Muscle layer of colon (tissue), 2 donors: Measurements from ENCODE around the gene GIMD1.

Experiments
- H3K27ac ChIP-seq: one replicate; pipeline ENCODE4 v1.7.0; 2013; ENCODE audit warnings: low read depth, mild to moderate bottlenecking, low read length, moderate library complexity
- H3K27me3 ChIP-seq, 2 donors: one replicate each; pipeline ENCODE4 v1.7.0; 2013; ENCODE audit warnings: low read length in 2 of 2, mild to moderate bottlenecking in 2 of 2; ENCODE audit not compliant: insufficient read depth in 2 of 2, control insufficient read depth in 1 of 2
- H3K36me3 ChIP-seq: one replicate; pipeline ENCODE4 v1.7.0; 2013; ENCODE audit warnings: mild to moderate bottlenecking, low read length; ENCODE audit not compliant: insufficient read depth
- H3K4me1 ChIP-seq: one replicate; pipeline ENCODE4 v1.7.0; 2013; ENCODE audit warnings: mild to moderate bottlenecking, low read length; ENCODE audit not compliant: insufficient read depth
- H3K4me3 ChIP-seq, 2 donors: one replicate each; pipeline ENCODE4 v1.7.0; 2013; ENCODE audit warnings: low read length in 2 of 2, low read depth in 1 of 2, mild to moderate bottlenecking in 1 of 2, moderate library complexity in 1 of 2
- H3K9ac ChIP-seq: one replicate; pipeline ENCODE4 v1.7.0; 2013; ENCODE audit warnings: low read length
- H3K9me3 ChIP-seq: one replicate; pipeline ENCODE4 v1.7.0; 2013; ENCODE audit warnings: mild to moderate bottlenecking, low read length
- donor health status: abdominal sarcoma.
- donor health status: Adenocarcinoma of cecum.

GIMD1 gene

GRCh38 chr4:106344647-106344970, 24.0 kb downstream of the GIMD1 start:
- no peak overlapping the region for H3K9ac ChIP-seq
- H3K4me3 ChIP-seq = no peak overlapping the region
- H3K27me3 ChIP-seq = no peaks in the 10 kb centered on the region
- H3K27ac ChIP-seq = no peak overlapping the region
- no peaks in the 10 kb centered on the region for H3K9me3 ChIP-seq
- peaks cover 6% of the 10 kb centered on the region for H3K4me1 ChIP-seq
- H3K36me3 ChIP-seq = peaks cover 9% of the 10 kb centered on the region

DNA sequence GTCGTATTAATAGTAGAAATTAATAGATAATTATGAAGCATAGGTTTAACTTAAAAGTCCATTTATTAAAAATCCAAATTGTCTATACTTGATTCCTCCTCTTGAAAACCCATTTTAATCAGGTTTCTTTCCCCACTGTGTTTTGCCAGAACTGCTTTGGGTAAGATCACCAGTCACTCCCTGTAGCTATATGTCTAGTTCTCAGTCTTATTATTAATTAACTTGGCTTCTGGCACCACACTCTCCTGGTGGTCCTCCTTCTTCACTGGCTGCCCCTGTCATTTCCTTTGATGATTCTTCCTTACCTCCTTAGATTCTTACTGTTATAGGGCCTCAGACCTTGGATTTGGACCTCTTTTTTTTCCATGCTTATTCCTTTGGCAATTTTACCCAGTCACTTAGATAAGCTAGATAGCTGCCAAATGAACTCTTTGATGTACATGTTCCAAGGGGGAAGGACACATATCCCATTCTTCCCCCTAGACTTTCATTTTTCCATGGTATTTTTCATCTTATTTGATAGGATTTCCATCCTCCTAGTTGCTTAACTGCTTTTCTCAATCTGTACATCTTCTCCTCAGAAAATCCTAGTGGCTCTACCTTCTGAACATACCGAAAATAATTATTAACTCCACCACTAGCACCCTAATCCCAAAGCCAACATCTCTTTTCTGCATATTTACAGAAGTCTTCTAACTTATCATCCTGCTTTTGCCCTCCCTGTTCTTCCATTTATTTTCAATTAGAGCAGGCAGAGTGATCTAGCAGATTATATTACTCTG, 24.5 kb downstream of the GIMD1 start:
- Histone ChIP-seq H3K36me3 (peaks cover 9% of the 10 kb centered on the region), H3K4me3 (no peak overlapping the region), H3K4me1 (peaks cover 6% of the 10 kb centered on the region), H3K9ac (no peak overlapping the region), H3K27me3 (no peaks in the 10 kb centered on the region), H3K27ac (no peak overlapping the region), H3K9me3 (no peaks in the 10 kb centered on the region)

DNA sequence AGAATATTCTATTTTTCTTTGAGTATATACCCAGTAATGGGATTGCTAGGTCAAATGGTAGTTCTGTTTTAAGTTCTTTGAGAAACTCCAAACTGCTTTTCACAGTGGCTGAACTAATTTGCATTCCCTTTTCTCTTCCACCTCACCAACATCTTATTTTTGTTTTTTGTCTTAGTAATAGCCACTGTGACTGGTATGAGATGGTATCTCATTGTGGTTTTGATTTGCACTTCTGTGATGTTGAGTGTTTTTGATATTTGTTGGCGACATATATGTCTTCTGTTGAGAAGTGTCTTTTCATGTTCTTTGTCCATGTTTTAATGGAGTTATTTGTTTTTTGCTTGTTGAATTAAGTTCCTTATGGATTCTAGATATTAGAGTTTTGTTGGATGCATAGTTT, 27.8 kb downstream of the GIMD1 start:
- H3K9ac ChIP-seq = no peak overlapping the region
- peaks cover 29% of the 10 kb centered on the region for H3K36me3 ChIP-seq
- no peak overlapping the region for H3K27ac ChIP-seq
- H3K9me3 ChIP-seq = no peaks in the 10 kb centered on the region
- peaks cover 6% of the 10 kb centered on the region for H3K4me1 ChIP-seq
- H3K4me3 ChIP-seq = no peak overlapping the region
- no peaks in the 10 kb centered on the region for H3K27me3 ChIP-seq

GRCh38 chr4:106339431-106339830, 29.1 kb downstream of the GIMD1 start:
- H3K27ac ChIP-seq = no peak overlapping the region
- no peak overlapping the region for H3K4me3 ChIP-seq
- H3K9me3 ChIP-seq = no peaks in the 10 kb centered on the region
- peaks cover 2% of the 10 kb centered on the region for H3K4me1 ChIP-seq
- no peak overlapping the region for H3K9ac ChIP-seq
- no peaks in the 10 kb centered on the region for H3K27me3 ChIP-seq
- H3K36me3 ChIP-seq = peaks cover 33% of the 10 kb centered on the region

GRCh38 chr4:106338671-106339070, 29.9 kb downstream of the GIMD1 start:
- H3K9me3 ChIP-seq = no peaks in the 10 kb centered on the region
- H3K27me3 ChIP-seq = no peaks in the 10 kb centered on the region
- H3K36me3 ChIP-seq = peaks cover 39% of the 10 kb centered on the region
- no peaks in the 10 kb centered on the region for H3K4me1 ChIP-seq
- no peak overlapping the region for H3K4me3 ChIP-seq
- no peak overlapping the region for H3K27ac ChIP-seq
- no peak overlapping the region for H3K9ac ChIP-seq

DNA sequence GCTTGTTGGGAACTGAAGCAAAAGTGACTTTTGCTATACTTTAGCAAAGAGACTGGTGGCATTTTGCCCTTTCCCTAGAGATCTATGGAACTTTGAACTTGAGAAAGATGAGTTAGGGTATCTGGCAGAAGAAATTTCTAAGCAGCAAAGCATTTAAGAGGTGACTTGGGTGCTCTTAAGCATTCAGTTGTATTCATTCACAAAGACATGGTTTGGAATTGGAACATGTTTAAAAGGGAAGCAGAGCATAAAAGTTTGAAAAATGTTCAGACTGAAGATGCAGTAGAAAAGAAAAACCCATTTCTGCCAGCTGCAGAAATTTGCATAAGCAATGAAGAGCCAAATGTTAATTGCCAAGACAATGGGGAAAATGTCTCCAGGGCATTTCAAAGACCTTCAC, 30.7 kb downstream of the GIMD1 start:
- H3K4me1 ChIP-seq = no peaks in the 10 kb centered on the region
- no peaks in the 10 kb centered on the region for H3K27me3 ChIP-seq
- H3K9ac ChIP-seq = no peak overlapping the region
- peaks cover 44% of the 10 kb centered on the region for H3K36me3 ChIP-seq
- no peaks in the 10 kb centered on the region for H3K9me3 ChIP-seq
- H3K4me3 ChIP-seq = no peak overlapping the region
- H3K27ac ChIP-seq = no peak overlapping the region

GRCh38 chr4:106336618-106337017, 32.0 kb downstream of the GIMD1 start:
- H3K4me3 ChIP-seq = no peak overlapping the region
- no peak overlapping the region for H3K9ac ChIP-seq
- H3K27ac ChIP-seq = no peak overlapping the region
- no peaks in the 10 kb centered on the region for H3K27me3 ChIP-seq
- H3K9me3 ChIP-seq = no peaks in the 10 kb centered on the region
- H3K36me3 ChIP-seq = peaks cover 51% of the 10 kb centered on the region
- no peaks in the 10 kb centered on the region for H3K4me1 ChIP-seq

DNA sequence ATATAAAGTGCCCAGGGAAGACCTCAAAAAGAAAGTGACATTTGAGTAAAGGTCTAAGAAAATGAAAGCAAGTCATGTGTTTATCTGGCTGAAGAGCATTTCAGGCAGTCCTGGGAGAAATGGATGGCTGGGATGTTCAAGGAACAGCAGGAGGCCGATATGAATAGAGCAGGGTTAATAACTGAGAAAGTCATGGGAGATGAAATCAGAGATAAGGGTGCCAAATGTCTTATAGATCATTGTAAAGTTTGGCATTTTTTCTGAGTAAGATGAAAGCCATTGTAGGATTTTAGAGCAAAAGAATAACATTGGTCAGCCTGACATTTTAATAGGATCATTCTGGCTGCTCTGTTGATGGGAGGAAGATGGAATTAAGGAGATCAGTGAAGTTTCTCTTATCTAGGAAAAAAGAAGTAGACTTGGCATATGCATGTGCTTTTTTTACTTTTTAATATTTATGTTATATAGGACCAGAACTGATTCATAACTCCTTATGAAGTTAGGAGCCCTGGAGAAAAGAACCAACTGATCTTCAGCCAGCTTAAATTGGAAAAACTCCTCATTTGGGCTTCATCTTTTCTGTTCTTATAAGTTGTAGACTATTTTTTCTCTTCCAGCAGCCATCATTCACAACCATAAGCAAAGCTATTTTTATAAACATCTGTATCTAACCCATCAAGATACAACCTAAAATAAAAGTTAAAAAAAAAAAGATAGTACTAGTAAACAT, 33.7 kb downstream of the GIMD1 start:
- H3K4me1 ChIP-seq = no peaks in the 10 kb centered on the region
- H3K9ac ChIP-seq = no peak overlapping the region
- no peaks in the 10 kb centered on the region for H3K9me3 ChIP-seq
- peaks cover 59% of the 10 kb centered on the region for H3K36me3 ChIP-seq
- no peak overlapping the region for H3K4me3 ChIP-seq
- no peak overlapping the region for H3K27ac ChIP-seq
- no peaks in the 10 kb centered on the region for H3K27me3 ChIP-seq

- no peaks in the 10 kb centered on the region for H3K9me3 ChIP-seq
- no peak overlapping the region for H3K27ac ChIP-seq
- H3K9ac ChIP-seq = no peak overlapping the region
- H3K36me3 ChIP-seq = peaks cover 64% of the 10 kb centered on the region
- no peaks in the 10 kb centered on the region for H3K27me3 ChIP-seq
- no peak overlapping the region for H3K4me3 ChIP-seq
- H3K4me1 ChIP-seq = no peaks in the 10 kb centered on the region
Measured at GRCh38 chr4:106333186-106333585, 35.4 kb downstream of the GIMD1 start.

GRCh38 chr4:106329041-106329618, 39.4 kb downstream of the GIMD1 start:
- no peak overlapping the region for H3K9ac ChIP-seq
- H3K9me3 ChIP-seq = no peaks in the 10 kb centered on the region
- no peaks in the 10 kb centered on the region for H3K4me1 ChIP-seq
- H3K27ac ChIP-seq = no peak overlapping the region
- no peaks in the 10 kb centered on the region for H3K27me3 ChIP-seq
- H3K36me3 ChIP-seq = peaks cover 56% of the 10 kb centered on the region
- H3K4me3 ChIP-seq = no peak overlapping the region

GRCh38 chr4:106325800-106326199, 42.8 kb downstream of the GIMD1 start:
- H3K4me1 ChIP-seq = no peaks in the 10 kb centered on the region
- peaks cover 33% of the 10 kb centered on the region for H3K36me3 ChIP-seq
- H3K9ac ChIP-seq = no peak overlapping the region
- H3K9me3 ChIP-seq = no peaks in the 10 kb centered on the region
- no peak overlapping the region for H3K4me3 ChIP-seq
- H3K27ac ChIP-seq = no peak overlapping the region
- H3K27me3 ChIP-seq = no peaks in the 10 kb centered on the region
